Measurements from ENCODE around the gene COMMD2. TPM values are rescaled to one million over a fixed set of nuclear protein-coding genes. Genes with fewer than 3 reads are reported as not detected.

The COMMD2 gene
- total and polyA plus RNA-seq, 2 of the 4 experiments (the other 2 are of a cell fraction), result 23.6 to 46.1 TPM

- Histone ChIP-seq H2AFZ (replicated peaks; ENCODE audit: low read length, poor library complexity) (no peak overlapping the region), H3K14ac (replicated peaks; ENCODE audit: low read depth, low read length) (0 out of 2 replicates have a peak overlapping the region, but pooled peaks have one; percentile 44), H3K4me1 (ENCODE audit: control insufficient read depth, insufficient read depth, low read length) (0 out of 2 replicates have a peak, but pooled peaks cover 2% of the 10 kb centered on the region), H3K9me1 (ENCODE audit: insufficient read depth, low read length) (0 out of 2 replicates have a peak, but pooled peaks cover 3% of the 10 kb centered on the region), H2BK20ac (ENCODE audit: low read depth, low read length) (no peak overlapping the region), H3K9ac (ENCODE audit: low read depth, low read length) (peak overlapping the region; percentile 75), H3K79me1 (ENCODE audit: low read depth in 1 of 2, low read length in 2 of 2) (peaks cover 14 to 37% of the 10 kb centered on the region in 2 experiments), H3K4me2 (ENCODE audit: low read depth, low read length) (peak overlapping the region; percentile 98), H2AK9ac (replicated peaks; ENCODE audit: low read depth, low read length, poor library complexity) (no peak overlapping the region), H2AK5ac (ENCODE audit: low read depth, low read length) (no peak overlapping the region), H2BK120ac (ENCODE audit: low read depth, low read length) (no peak overlapping the region), H4K20me1 (ENCODE audit: insufficient read depth, low read length) (no peaks in the 10 kb centered on the region), H3K36me3 (ENCODE audit: control insufficient read depth, insufficient read depth, low read length) (peaks cover 8% of the 10 kb centered on the region), H2BK15ac (ENCODE audit: low read depth, low read length) (no peak overlapping the region), H3K4ac (ENCODE audit: low read depth, low read length) (no peak overlapping the region), H4K91ac (ENCODE audit: insufficient read depth, low read depth, low read length) (no peak overlapping the region), H3K9me3 (ENCODE audit: control insufficient read depth, insufficient read depth, low read length) (no peaks in the 10 kb centered on the region), H3K23ac (ENCODE audit: low read depth, low read length) (peak overlapping the region; percentile 94), H4K5ac (ENCODE audit: low read depth, low read length) (no peak overlapping the region; the same call in 1 of the 2 replicates), H4K8ac (ENCODE audit: low read depth in 2 of 2, low read length in 2 of 2) (peak overlapping the region in 1 of 2 experiments; percentile 95; a peak in 2 of 4 replicates), H3K56ac (ENCODE audit: extremely low read depth, insufficient read depth, low read length) (peak overlapping the region; percentile 16; the same call in 1 of the 2 replicates), H3K27ac (ENCODE audit: insufficient read depth, low read length) (no peak overlapping the region), H2BK5ac (ENCODE audit: low read depth, low read length, poor library complexity, severe bottlenecking) (no peak overlapping the region), H3K4me3 (ENCODE audit: insufficient read depth, low read depth, low read length) (peak overlapping the region; percentile 66), H3K18ac (ENCODE audit: low read depth, low read length) (no peak overlapping the region), H3K27me3 (ENCODE audit: control insufficient read depth, insufficient read depth, low read length) (no peaks in the 10 kb centered on the region)
- dilution Hi-C loops (cut with HindIII; ENCODE audit: low sequenced_read_pairs, unreplicated experiment), result no loop called here
- intact Hi-C loops (cut with micrococcal nuclease), result no loop called here
- ATAC-seq (ENCODE audit: low read depth) (no peak), DNase-seq (no peak)
- POLR2A ChIA-PET (ENCODE audit: unreplicated experiment), result no interaction called here
- TF ChIP-seq, protein P1, sequence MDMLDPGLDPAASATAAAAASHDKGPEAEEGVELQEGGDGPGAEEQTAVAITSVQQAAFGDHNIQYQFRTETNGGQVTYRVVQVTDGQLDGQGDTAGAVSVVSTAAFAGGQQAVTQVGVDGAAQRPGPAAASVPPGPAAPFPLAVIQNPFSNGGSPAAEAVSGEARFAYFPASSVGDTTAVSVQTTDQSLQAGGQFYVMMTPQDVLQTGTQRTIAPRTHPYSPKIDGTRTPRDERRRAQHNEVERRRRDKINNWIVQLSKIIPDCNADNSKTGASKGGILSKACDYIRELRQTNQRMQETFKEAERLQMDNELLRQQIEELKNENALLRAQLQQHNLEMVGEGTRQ (IDR thresholded peaks at IDR 0.05; ENCODE audit: low read depth, low read length), result no peak
- TF ChIP-seq NFE2L2 (IDR thresholded peaks at IDR 0.05; ENCODE audit: low read depth, low read length) (no peak), MXI1 (IDR thresholded peaks at IDR 0.05; ENCODE audit: borderline replicate concordance, low read depth, low read length) (no peak), RAD21 (IDR thresholded peaks at IDR 0.05; ENCODE audit: low read length) (no peak)
- CTCF ChIA-PET, result interaction anchor here (0.6 to 2.8 kb wide), 5 partner anchors 9 to 239 kb away, joined by 3 to 14 read pairs (median 4); no protein-coding TSS in a partner anchor
- WGBS, 2 experiments (ENCODE audit: extremely low coverage in 2 of 2, insufficient read length in 1 of 2), result no CpG with 5 or more reads among the region's 4 CpGs
- BruUV-seq (replicated peaks), result no TSS peak
- in situ Hi-C loops (cut with MboI; ENCODE audit: low sequenced_read_pairs), result no loop called here
These were observed 738 bp downstream of the COMMD2 start for GRCh38 chr3:149751551-149751950.

Data from IMR-90 (cell line).